ENCODE measurements around the gene THEMIS2. TPM values are rescaled to one million over a fixed set of nuclear protein-coding genes. Genes with fewer than 3 reads are reported as not detected.
A peak's percentile ranks its signal among the peaks of the same experiment; 100 is the strongest.

Gene THEMIS2
- total and polyA plus RNA-seq, 10 of the 15 experiments (the other 5 are each of a cell fraction or from before 2014, with no cell fraction given), result 9.1 to 114 (median 38.3) TPM

DNA sequence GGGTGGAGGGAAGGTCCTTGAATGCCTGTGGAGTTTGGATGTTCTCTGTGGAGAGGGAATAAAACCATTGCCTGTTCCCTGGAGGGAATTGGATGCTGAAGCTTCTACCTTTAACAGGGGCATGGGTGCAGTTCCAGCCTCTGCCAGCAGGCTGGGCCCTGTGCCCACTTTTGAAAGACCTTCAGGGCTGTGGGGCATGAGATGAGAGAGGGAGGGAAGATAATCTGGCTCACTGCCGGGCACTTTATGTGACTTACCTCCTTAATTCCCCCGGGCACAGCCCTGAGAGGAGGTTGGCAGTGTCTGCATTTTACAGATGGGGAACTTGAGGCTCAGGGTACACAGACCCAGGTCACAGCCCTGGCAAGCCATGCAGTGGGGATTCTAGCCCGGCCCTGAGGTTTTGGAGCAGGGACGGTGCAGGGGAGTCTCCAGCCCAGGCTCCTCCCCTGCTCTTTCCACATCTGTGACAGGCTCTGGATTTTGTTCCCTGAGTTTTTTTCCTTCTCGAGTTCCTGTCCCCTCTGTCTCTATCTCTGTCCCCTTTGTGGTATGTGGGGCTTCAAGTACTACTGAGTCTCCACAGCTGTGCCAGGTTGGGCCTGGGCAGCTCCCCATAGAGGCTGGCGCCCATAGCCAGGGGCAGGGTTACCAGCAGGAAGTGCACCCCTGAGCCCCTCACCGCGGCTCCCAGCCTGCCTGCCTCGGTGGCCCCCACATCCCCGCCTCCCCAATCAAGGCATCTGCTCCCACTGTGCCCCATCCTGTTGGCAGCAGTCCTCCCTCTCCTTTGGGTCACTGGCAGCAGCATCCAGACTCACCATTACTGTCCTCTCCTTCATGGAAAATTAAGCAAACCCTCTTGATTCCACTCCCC is 14.0 kb upstream of the THEMIS2 start:
- RAD21 ChIA-PET (ENCODE audit: unreplicated experiment), result interaction anchor here (0.8 to 4.5 kb wide), 30 partner anchors 10 to 354 kb away, joined by 3 to 32 read pairs (median 4); partner anchors contain the start of genes EYA3, FAM76A, IFI6 and XKR8
- BruUV-seq (replicated peaks), result no TSS peak
- peak; percentile 18 for FAIRE-seq
- Histone ChIP-seq H3K27me3 (replicated peaks in 1 of 2; ENCODE audit: control insufficient read depth in 2 of 2, insufficient read depth in 2 of 2, low read length in 1 of 2) (no peaks in the 10 kb centered on the region), H2AFZ (ENCODE audit: control insufficient read depth, low read depth, low read length) (peak overlapping the region; percentile 55), H3K27ac (ENCODE audit: control insufficient read depth, insufficient read depth) (no peak overlapping the region), H3K79me2 (ENCODE audit: control insufficient read depth, insufficient read depth, low read length) (no peaks in the 10 kb centered on the region), H3K4me3 (no peak overlapping the region), H3K9ac (ENCODE audit: control insufficient read depth, insufficient read depth, low read length) (no peak overlapping the region; the same call in 1 of the 2 replicates), H3K4me1 (ENCODE audit: control insufficient read depth, insufficient read depth, low read length) (peaks cover 17% of the 10 kb centered on the region), H3K9me3 (replicated peaks; ENCODE audit: control insufficient read depth, insufficient read depth, low read length) (no peaks in the 10 kb centered on the region), H3K4me2 (ENCODE audit: control insufficient read depth, insufficient read depth) (no peak overlapping the region), H4K20me1 (ENCODE audit: control insufficient read depth, insufficient read depth) (no peaks in the 10 kb centered on the region), H3K36me3 (ENCODE audit: control insufficient read depth in 2 of 2, insufficient read depth in 2 of 2, low read length in 1 of 2) (no peaks in the 10 kb centered on the region)
- 43% methylated on average over 10 of the region's 10 CpGs for WGBS (ENCODE audit: insufficient coverage, insufficient replicate concordance, low lambda C conversion rate, missing lambda C conversion rate)
- in situ Hi-C loops (cut with MboI) (no loop called here), intact Hi-C loops (cut with micrococcal nuclease; ENCODE audit: unreplicated experiment) (loop anchor here (1.0 to 5.0 kb wide), 3 partner anchors 121 to 350 kb away; partner anchors contain the start of gene EYA3)
- DNase-seq (ENCODE audit: low read depth, low spot score), result no peak
- POLR2A ChIA-PET, result interaction anchor here (0.5 to 1.0 kb wide), 2 partner anchors 229 to 993 kb away, joined by 3 to 5 read pairs; no protein-coding TSS in a partner anchor
- peak; percentile 91 for ATAC-seq
- SMC1A ChIA-PET (ENCODE audit: uncharacterized antibody, unreplicated experiment), result interaction anchor here (0.6 to 5.1 kb wide), 23 partner anchors 13 to 355 kb away, joined by 3 to 44 read pairs (median 3); partner anchors contain the start of genes EYA3, SMPDL3B and STX12
- CTCF ChIA-PET, result interaction anchor here (0.6 to 5.0 kb wide), 29 partner anchors 10 to 501 kb away, joined by 3 to 50 read pairs (median 4); no protein-coding TSS in a partner anchor
- TF ChIP-seq, protein P1, sequence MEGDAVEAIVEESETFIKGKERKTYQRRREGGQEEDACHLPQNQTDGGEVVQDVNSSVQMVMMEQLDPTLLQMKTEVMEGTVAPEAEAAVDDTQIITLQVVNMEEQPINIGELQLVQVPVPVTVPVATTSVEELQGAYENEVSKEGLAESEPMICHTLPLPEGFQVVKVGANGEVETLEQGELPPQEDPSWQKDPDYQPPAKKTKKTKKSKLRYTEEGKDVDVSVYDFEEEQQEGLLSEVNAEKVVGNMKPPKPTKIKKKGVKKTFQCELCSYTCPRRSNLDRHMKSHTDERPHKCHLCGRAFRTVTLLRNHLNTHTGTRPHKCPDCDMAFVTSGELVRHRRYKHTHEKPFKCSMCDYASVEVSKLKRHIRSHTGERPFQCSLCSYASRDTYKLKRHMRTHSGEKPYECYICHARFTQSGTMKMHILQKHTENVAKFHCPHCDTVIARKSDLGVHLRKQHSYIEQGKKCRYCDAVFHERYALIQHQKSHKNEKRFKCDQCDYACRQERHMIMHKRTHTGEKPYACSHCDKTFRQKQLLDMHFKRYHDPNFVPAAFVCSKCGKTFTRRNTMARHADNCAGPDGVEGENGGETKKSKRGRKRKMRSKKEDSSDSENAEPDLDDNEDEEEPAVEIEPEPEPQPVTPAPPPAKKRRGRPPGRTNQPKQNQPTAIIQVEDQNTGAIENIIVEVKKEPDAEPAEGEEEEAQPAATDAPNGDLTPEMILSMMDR (IDR thresholded peaks at IDR 0.05 in 2 of 3, conservative IDR thresholded peaks at IDR 0.05 in 1 of 3; ENCODE audit: control insufficient read depth in 2 of 3, extremely low read depth in 1 of 3, insufficient read depth in 1 of 3, low read depth in 3 of 3, low read length in 3 of 3), result peak; percentile 99 to 100 (median 99); a peak in 5 of 6 replicates
- TF ChIP-seq TBL1XR1 (IDR thresholded peaks at IDR 0.05; ENCODE audit: low read depth, low read length) (no peak), SMC3 (IDR thresholded peaks at IDR 0.05; ENCODE audit: borderline replicate concordance, low read length) (peak; percentile 99), RB1 (IDR thresholded peaks at IDR 0.05; ENCODE audit: borderline replicate concordance) (peak; percentile 41; the same call in 1 of the 2 replicates), POU2F2 (IDR thresholded peaks at IDR 0.05; ENCODE audit: borderline replicate concordance, low read depth, low read length) (peak; percentile 61; the same call in 1 of the 3 replicates), RAD21 (IDR thresholded peaks at IDR 0.05; ENCODE audit: insufficient read depth, low read depth, low read length) (peak; percentile 100), RUNX3 (IDR thresholded peaks at IDR 0.05; ENCODE audit: low read length) (peak; percentile 21; the same call in 1 of the 2 replicates), ZZZ3 (IDR thresholded peaks at IDR 0.05; ENCODE audit: control insufficient read depth, insufficient read length, low read depth) (no peak), NBN (IDR thresholded peaks at IDR 0.05) (0 out of 2 replicates have a peak, but pooled peaks have one; percentile 27), NFXL1 (IDR thresholded peaks at IDR 0.05; ENCODE audit: borderline replicate concordance) (no peak), YY1 (IDR thresholded peaks at IDR 0.05; ENCODE audit: low read depth, low read length) (peak; percentile 72)
- TF ChIP-seq, protein P2, sequence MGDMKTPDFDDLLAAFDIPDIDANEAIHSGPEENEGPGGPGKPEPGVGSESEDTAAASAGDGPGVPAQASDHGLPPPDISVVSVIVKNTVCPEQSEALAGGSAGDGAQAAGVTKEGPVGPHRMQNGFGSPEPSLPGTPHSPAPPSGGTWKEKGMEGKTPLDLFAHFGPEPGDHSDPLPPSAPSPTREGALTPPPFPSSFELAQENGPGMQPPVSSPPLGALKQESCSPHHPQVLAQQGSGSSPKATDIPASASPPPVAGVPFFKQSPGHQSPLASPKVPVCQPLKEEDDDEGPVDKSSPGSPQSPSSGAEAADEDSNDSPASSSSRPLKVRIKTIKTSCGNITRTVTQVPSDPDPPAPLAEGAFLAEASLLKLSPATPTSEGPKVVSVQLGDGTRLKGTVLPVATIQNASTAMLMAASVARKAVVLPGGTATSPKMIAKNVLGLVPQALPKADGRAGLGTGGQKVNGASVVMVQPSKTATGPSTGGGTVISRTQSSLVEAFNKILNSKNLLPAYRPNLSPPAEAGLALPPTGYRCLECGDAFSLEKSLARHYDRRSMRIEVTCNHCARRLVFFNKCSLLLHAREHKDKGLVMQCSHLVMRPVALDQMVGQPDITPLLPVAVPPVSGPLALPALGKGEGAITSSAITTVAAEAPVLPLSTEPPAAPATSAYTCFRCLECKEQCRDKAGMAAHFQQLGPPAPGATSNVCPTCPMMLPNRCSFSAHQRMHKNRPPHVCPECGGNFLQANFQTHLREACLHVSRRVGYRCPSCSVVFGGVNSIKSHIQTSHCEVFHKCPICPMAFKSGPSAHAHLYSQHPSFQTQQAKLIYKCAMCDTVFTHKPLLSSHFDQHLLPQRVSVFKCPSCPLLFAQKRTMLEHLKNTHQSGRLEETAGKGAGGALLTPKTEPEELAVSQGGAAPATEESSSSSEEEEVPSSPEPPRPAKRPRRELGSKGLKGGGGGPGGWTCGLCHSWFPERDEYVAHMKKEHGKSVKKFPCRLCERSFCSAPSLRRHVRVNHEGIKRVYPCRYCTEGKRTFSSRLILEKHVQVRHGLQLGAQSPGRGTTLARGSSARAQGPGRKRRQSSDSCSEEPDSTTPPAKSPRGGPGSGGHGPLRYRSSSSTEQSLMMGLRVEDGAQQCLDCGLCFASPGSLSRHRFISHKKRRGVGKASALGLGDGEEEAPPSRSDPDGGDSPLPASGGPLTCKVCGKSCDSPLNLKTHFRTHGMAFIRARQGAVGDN (IDR thresholded peaks at IDR 0.05), result 0 out of 2 replicates have a peak, but pooled peaks have one; percentile 10

Data from GM12878 (cell line).